DMS153 treated with DMSO at 0.1 percent for 48 hours (cell line): Measurements from ENCODE around the gene CAMK1D.

Experiments used
- DNase-seq: peaks from one replicate; lab custom pipeline; 2025; ENCODE audit not compliant: unreplicated experiment; lab: John Stamatoyannopoulos, UW

The CAMK1D gene

DNA sequence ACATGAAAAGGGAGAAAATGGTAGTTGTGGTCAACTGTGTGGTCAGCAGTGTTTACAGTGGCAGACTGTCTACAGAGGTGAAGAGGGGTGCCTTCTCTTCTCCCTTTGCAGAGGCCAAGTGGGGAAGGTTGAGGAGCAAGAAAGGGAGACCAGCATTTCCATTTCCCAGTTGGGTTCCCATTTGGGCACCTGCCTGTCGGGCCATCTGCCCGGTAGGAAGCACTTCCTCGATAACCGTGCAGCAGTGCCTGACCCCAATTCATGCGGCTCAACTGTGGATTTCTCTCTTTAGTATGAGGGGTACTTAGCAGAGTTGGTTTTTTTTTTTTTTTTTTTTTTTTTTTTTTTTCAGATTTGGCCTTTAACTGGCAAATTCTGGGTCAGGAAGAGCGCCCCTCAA lies 525.2 kb downstream of the CAMK1D start:
- no peak for DNase-seq

GRCh38 chr10:12875100-12875499 lies 525.8 kb downstream of the CAMK1D start:
- DNase-seq = no peak

GRCh38 chr10:12876266-12876665 lies 526.9 kb downstream of the CAMK1D start:
- DNase-seq = no peak

DNA sequence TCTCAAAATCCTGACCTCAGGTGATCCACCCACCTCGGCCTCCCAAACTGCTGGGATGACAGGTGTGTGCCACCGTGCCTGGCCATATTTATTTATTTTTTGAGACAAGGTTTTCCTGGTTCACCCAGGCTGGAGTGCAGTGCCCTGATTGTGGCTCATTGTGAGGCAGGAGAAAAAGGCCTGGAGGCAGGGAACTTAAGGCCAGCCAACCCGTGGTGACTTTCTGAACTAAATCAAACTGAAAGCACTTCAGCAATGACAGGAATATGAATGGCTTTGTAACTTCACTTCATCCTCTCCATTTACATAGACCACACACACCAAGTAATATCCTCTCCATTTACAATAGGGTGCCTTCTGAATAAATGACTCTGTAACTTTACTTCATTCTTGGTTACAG lies 527.8 kb downstream of the CAMK1D start:
- DNase-seq = no peak

DNA sequence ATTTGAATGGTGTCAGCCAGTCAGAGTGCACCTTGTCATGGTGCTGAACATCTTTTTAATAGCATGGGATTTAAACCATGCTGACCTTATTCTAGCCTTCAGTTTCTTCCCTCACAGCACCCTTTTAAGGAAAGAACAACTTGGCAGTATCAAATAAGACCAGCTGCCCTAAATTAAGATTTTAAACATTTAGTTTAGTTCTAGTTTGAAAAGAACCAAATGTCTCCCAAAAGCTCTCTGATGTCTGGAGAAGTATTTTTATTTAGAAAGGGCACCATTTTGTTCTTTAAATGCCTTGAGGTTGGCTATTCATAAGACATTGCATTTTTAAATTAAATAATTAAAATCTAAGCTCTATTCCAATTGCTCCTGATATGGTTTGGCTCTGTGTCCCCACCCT lies 531.1 kb downstream of the CAMK1D start:
- no peak for DNase-seq

GRCh38 chr10:12884851-12885250 lies 535.5 kb downstream of the CAMK1D start:
- no peak for DNase-seq
